BJ (cell line): ENCODE measurements around the gene SLC16A11. TPM values are rescaled to one million over a fixed set of nuclear protein-coding genes. Genes with fewer than 3 reads are reported as not detected.

Source experiments
- CTCF ChIA-PET: fragments of 350-600 bp; formaldehyde crosslinking; extraction: SDS; loops from one replicate; lab custom pipeline; 2021; ENCODE audit warnings: antibody characterized with exemption, inconsistent platforms; lab: Yijun Ruan, JAX
- POLR2A ChIA-PET: fragments of 300-600 bp; sonication (Branson Sonifier 250); formaldehyde crosslinking; extraction: SDS; loops from one replicate; lab custom pipeline; 2021; ENCODE audit warnings: antibody characterized with exemption; lab: Charles Lee
- DNase-seq: peaks from one replicate; pipeline ENCODE4 v3.0.0-alpha.2; 2011; ENCODE audit warnings: low read depth
- H3K27me3 ChIP-seq: 2 replicates; pipeline ENCODE4 v1.6.0; 2011; ENCODE audit warnings: low read length; ENCODE audit not compliant: control insufficient read depth, insufficient read depth
- H3K36me3 ChIP-seq: 2 replicates; pipeline ENCODE4 v1.5.1; 2011; ENCODE audit warnings: low read length; ENCODE audit not compliant: control insufficient read depth, insufficient read depth
- H3K4me3 ChIP-seq: 2 replicates; pipeline ENCODE4 v1.5.1; 2011; ENCODE audit warnings: low read depth, mild to moderate bottlenecking, control low read depth, low read length
- polyA plus RNA-seq: library from polyadenylated mRNA; depleted of rRNA; stranded (reverse); fragments of >200 nt; gene quantifications from 2 replicates; pipeline ENCODE4 v1.2.3, GENCODE V29; 2011
- TF ChIP-seq, protein P1 (sequence below): IDR thresholded peaks from 2 replicates; pipeline ENCODE4 v1.5.1; 2011; ENCODE audit warnings: low read depth, mild to moderate bottlenecking, control low read depth, inconsistent platforms, low read length, moderate library complexity; ENCODE audit not compliant: insufficient read depth

Gene SLC16A11
- polyA plus RNA-seq, 1 experiment, result not detected

DNA sequence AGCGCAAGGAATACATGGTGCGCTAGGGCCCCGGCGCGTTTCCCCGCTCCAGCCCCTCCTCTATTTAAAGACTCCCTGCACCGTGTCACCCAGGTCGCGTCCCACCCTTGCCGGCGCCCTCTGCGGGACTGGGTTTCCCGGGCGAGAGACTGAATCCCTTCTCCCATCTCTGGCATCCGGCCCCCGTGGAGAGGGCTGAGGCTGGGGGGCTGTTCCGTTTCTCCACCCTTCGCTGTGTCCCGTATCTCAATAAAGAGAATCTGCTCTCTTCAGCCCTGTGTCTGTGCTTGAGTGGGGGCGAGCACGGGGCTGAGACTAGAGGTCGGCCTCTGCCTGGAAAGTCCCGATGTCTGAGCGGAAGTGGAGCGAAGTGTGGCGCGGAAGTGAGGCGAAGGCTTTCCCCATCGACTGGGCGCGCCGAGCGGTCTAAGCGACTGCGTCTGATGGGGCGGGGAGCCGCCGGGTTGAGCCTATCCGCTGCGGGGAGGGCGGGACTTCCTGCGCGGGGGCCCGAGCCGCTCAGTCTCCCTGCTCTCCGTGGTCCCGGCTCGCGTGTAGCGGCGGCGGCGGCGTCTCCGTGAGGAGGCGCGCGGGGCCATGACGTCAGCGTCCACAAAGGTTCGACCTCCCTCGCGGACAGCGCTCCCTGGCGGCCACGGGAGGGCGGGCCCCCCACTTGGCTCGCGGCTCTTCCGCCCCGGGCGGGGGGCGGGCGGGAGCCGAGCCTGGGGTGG lies 29.5 kb downstream of the SLC16A11 start:
- Histone ChIP-seq H3K27me3 (no peaks in the 10 kb centered on the region), H3K36me3 (peaks cover 8% of the 10 kb centered on the region), H3K4me3 (peak overlapping the region; percentile 99)
- peak; percentile 78 for DNase-seq
- TF ChIP-seq, protein P1, sequence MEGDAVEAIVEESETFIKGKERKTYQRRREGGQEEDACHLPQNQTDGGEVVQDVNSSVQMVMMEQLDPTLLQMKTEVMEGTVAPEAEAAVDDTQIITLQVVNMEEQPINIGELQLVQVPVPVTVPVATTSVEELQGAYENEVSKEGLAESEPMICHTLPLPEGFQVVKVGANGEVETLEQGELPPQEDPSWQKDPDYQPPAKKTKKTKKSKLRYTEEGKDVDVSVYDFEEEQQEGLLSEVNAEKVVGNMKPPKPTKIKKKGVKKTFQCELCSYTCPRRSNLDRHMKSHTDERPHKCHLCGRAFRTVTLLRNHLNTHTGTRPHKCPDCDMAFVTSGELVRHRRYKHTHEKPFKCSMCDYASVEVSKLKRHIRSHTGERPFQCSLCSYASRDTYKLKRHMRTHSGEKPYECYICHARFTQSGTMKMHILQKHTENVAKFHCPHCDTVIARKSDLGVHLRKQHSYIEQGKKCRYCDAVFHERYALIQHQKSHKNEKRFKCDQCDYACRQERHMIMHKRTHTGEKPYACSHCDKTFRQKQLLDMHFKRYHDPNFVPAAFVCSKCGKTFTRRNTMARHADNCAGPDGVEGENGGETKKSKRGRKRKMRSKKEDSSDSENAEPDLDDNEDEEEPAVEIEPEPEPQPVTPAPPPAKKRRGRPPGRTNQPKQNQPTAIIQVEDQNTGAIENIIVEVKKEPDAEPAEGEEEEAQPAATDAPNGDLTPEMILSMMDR, result peak; percentile 61
- POLR2A ChIA-PET, result interaction anchor here (0.6 kb wide), 1 partner anchor 88 kb away, joined by 4 read pairs; no protein-coding TSS in a partner anchor
- CTCF ChIA-PET, result interaction anchor here (0.6 kb wide), 1 partner anchor 122 kb away, joined by 3 read pairs; no protein-coding TSS in a partner anchor

DNA sequence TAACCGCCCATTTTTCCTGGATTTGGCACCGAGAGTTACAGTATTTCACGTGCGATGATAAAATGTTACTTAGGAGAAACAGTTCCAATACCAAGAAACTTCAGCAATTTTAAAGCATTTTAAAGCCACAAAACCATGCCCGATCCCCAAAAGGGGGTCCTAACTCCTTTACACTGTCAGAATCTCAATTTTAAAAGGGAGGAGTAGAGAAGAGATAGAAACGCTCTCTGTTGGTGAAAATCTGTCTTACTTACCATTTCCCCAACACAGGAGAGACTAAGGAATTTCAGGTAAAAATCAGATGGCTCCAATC lies 32.0 kb downstream of the SLC16A11 start:
- Histone ChIP-seq H3K36me3 (peaks cover 6% of the 10 kb centered on the region), H3K4me3 (peak overlapping the region; percentile 99), H3K27me3 (no peaks in the 10 kb centered on the region)
- DNase-seq, result no peak
- ChIA-PET POLR2A (no interaction called here), CTCF (interaction anchor here (0.7 to 1.0 kb wide), 4 partner anchors 11 to 97 kb away, joined by 3 to 5 read pairs (median 3); no protein-coding TSS in a partner anchor)
- TF ChIP-seq, protein P1, result no peak

DNA sequence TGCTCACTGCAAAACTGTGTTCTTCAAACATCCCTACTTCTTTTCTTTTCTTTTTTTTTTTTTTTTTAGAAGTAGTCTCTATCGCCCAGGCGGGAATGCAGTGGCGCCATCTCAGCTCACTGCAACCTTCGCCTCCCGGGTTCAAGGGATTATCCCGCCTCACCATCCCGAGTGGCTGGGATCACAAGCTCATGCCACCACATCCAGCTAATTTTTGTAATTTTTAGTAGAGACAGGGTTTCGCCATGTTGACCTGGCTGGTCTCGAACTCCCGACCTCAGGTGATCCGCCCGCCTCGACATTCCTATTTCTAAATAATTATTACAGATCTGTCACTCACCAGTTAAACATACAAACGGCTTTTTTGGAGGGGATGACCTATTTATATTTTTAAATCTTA lies 32.5 kb downstream of the SLC16A11 start:
- CTCF ChIA-PET, result interaction anchor here (0.6 to 13.5 kb wide), 4 partner anchors 11 to 345 kb away, joined by 3 to 183 read pairs (median 4); no protein-coding TSS in a partner anchor
- no peak for DNase-seq
- POLR2A ChIA-PET, result no interaction called here
- H3K27me3 ChIP-seq, result no peaks in the 10 kb centered on the region
- H3K36me3 ChIP-seq, result peaks cover 5% of the 10 kb centered on the region
- peak overlapping the region; percentile 99 for H3K4me3 ChIP-seq
- TF ChIP-seq, protein P1, result no peak

DNA sequence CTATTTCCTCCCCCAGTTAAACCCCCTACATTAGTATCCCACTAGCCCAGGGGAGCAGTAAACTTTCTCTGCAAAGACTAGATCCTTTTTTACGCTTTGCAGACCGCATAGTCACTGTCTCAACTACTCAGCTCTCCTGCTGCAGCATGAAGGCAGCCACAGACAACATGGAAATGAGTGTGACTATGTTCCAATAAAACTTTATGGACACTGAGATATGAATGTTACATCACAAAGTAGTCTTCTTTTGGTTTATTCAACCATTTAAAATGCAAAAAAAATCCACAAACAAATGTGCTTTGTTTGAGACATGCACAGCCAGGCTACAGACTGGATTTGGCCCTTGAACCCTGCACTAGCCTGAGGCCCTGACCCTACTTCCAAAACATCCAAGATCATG lies 33.4 kb downstream of the SLC16A11 start:
- DNase-seq, result no peak
- Histone ChIP-seq H3K4me3 (no peak overlapping the region), H3K36me3 (peaks cover 5% of the 10 kb centered on the region), H3K27me3 (no peaks in the 10 kb centered on the region)
- TF ChIP-seq, protein P1, result no peak
- CTCF ChIA-PET, result interaction anchor here (1.0 to 13.5 kb wide), 4 partner anchors 10 to 286 kb away, joined by 3 to 183 read pairs (median 4); no protein-coding TSS in a partner anchor
- POLR2A ChIA-PET, result no interaction called here

DNA sequence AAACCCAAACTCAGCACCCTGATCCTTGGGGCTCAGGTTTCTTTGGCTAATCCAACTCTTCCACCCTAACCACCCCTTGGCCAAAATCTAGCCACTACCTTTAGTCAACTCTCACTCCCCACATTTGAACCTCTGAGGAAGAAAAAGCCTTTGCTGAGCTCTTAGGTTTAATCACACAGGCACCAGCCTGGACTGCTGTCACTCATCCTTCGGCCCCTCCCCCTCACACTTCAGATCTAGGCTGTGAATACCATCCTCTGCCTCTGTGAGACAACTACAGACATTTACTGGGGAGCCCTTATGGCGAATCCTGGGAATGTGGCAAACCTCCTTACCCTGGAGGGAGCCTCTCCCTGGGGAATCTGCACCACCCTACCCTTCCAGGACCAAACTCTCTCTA lies 36.7 kb downstream of the SLC16A11 start:
- ChIA-PET POLR2A (no interaction called here), CTCF (interaction anchor here (8.6 to 13.5 kb wide), 2 partner anchors 93 to 96 kb away, joined by 52 to 183 read pairs; no protein-coding TSS in a partner anchor)
- Histone ChIP-seq H3K27me3 (no peaks in the 10 kb centered on the region), H3K4me3 (no peak overlapping the region), H3K36me3 (peaks cover 7% of the 10 kb centered on the region)
- DNase-seq, result no peak
- TF ChIP-seq, protein P1, result no peak
